ENCODE measurements around the gene RPEL1.

- TF ChIP-seq REST (IDR thresholded peaks at IDR 0.05): no peak
- no peak for TF ChIP-seq TAF1 (conservative IDR thresholded peaks at IDR 0.05)
- no peak for TF ChIP-seq FOXA1 (IDR thresholded peaks at IDR 0.05)
- no peak for TF ChIP-seq CTCF (IDR thresholded peaks at IDR 0.05; ENCODE audit: low read depth, low read length, missing input control)
- no peak for TF ChIP-seq MAX (IDR thresholded peaks at IDR 0.05)
- TF ChIP-seq YY1 (IDR thresholded peaks at IDR 0.05): no peak
- no peak for TF ChIP-seq EGR1 (IDR thresholded peaks at IDR 0.05; ENCODE audit: low read depth in 2 of 2)
- TF ChIP-seq RXRA (IDR thresholded peaks at IDR 0.05): no peak
- no peak for TF ChIP-seq RAD21 (IDR thresholded peaks at IDR 0.05)
- no peak for TF ChIP-seq SP1 (IDR thresholded peaks at IDR 0.05)
- TF ChIP-seq NR2F2 (IDR thresholded peaks at IDR 0.05): no peak
Observed at GRCh38 chr10:103282961-103283360, 37.3 kb downstream of the RPEL1 start.
